ENCODE measurements around the gene EDEM3. TPM values are rescaled to one million over a fixed set of nuclear protein-coding genes. Genes with fewer than 3 reads are reported as not detected.
A peak's percentile ranks its signal among the peaks of the same experiment; 100 is the strongest.

EDEM3 gene
- total RNA-seq, 1 donor from 2014 or later = 24.2 TPM

DNA sequence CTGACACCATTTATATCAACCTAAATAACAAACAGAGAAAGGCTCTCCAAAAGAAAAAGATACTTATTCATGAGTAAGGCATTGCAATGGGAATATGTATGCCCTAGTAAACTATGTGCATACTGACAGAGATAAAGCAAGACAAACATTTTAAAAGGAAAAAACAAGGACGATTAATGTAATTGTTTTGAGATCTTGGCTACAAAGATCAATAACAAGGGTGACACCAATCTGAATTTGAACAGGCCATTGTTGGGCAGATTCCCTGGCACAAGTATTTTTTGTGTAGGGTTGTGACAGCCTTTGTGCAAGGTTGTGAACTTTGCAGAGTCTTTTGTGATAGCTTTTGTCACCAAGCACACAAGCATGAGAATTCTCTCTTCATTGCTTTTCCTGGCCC, 85.3 kb downstream of the EDEM3 start:
- TF ChIP-seq, protein P1, sequence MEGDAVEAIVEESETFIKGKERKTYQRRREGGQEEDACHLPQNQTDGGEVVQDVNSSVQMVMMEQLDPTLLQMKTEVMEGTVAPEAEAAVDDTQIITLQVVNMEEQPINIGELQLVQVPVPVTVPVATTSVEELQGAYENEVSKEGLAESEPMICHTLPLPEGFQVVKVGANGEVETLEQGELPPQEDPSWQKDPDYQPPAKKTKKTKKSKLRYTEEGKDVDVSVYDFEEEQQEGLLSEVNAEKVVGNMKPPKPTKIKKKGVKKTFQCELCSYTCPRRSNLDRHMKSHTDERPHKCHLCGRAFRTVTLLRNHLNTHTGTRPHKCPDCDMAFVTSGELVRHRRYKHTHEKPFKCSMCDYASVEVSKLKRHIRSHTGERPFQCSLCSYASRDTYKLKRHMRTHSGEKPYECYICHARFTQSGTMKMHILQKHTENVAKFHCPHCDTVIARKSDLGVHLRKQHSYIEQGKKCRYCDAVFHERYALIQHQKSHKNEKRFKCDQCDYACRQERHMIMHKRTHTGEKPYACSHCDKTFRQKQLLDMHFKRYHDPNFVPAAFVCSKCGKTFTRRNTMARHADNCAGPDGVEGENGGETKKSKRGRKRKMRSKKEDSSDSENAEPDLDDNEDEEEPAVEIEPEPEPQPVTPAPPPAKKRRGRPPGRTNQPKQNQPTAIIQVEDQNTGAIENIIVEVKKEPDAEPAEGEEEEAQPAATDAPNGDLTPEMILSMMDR (IDR thresholded peaks at IDR 0.05; ENCODE audit: unreplicated experiment) = no peak
- Mint-ChIP-seq H3K36me3 (ENCODE audit: low read depth, unreplicated experiment) (no peaks in the 10 kb centered on the region), H3K27me3 (ENCODE audit: unreplicated experiment) (no peaks in the 10 kb centered on the region), H3K4me3 (ENCODE audit: unreplicated experiment) (no peak overlapping the region), H3K9me3 (ENCODE audit: unreplicated experiment) (no peaks in the 10 kb centered on the region), H3K27ac (ENCODE audit: unreplicated experiment) (no peak overlapping the region), H3K4me1 (ENCODE audit: unreplicated experiment) (peaks cover 4% of the 10 kb centered on the region)
- DNase-seq (ENCODE audit: low spot score) = no peak

DNA sequence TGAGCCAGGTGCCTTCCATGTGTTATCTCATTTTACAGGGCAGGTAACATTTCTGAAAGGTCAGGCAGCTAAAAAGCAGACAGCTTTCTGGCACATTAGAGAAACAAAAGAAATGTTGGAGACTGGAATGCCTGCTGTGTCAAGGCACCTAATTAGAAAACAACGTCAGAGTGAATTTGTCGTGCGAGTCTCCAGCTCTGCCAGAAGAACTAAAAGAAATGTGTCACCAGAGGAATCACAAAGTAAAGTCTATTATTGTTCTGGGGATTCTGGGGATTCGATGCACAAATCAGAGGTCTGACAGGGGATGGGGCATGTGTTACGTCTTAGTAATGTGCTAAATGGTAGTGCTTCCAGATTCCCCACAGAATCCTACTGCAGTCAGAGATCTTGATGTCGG, 89.3 kb downstream of the EDEM3 start:
- no peak overlapping the region for H3K4me3 Mint-ChIP-seq (ENCODE audit: unreplicated experiment)

DNA sequence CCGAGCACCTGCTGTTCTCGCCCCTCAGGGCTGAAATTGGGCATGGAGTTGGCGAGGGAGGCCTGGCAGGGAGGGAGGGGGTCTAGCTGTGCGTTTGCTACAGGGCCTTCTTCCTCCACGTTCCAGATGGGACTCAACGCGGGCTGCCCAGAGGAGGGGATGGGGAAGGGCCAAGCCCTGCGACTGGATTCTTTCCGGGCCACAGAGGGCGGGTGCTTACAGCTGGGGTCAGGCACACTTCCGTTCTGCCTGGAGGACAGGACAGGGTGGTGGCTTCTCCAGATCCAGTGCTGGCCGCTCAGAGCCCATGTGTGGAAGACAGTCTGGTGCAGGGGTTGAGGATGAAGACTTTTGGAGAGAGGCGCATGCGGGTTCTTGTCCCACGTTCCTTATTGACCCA, 90.0 kb downstream of the EDEM3 start:
- TF ChIP-seq, protein P1 (IDR thresholded peaks at IDR 0.05; ENCODE audit: unreplicated experiment) = no peak
- DNase-seq (ENCODE audit: low spot score) = no peak
- Mint-ChIP-seq H3K4me1 (ENCODE audit: unreplicated experiment) (peaks cover 3% of the 10 kb centered on the region), H3K9me3 (ENCODE audit: unreplicated experiment) (no peaks in the 10 kb centered on the region), H3K27ac (ENCODE audit: unreplicated experiment) (no peak overlapping the region), H3K27me3 (ENCODE audit: unreplicated experiment) (peaks cover 2% of the 10 kb centered on the region), H3K36me3 (ENCODE audit: low read depth, unreplicated experiment) (no peaks in the 10 kb centered on the region), H3K4me3 (ENCODE audit: unreplicated experiment) (no peak overlapping the region)

More for the DNA sequence above, 89.3 kb downstream of the EDEM3 start:
- peaks cover 3% of the 10 kb centered on the region for H3K4me1 Mint-ChIP-seq (ENCODE audit: unreplicated experiment)
- H3K36me3 Mint-ChIP-seq (ENCODE audit: low read depth, unreplicated experiment) = no peaks in the 10 kb centered on the region
- H3K27me3 Mint-ChIP-seq (ENCODE audit: unreplicated experiment) = no peaks in the 10 kb centered on the region
- H3K27ac Mint-ChIP-seq (ENCODE audit: unreplicated experiment) = no peak overlapping the region
- no peak for DNase-seq (ENCODE audit: low spot score)
- TF ChIP-seq, protein P1 (IDR thresholded peaks at IDR 0.05; ENCODE audit: unreplicated experiment) = no peak
- no peaks in the 10 kb centered on the region for H3K9me3 Mint-ChIP-seq (ENCODE audit: unreplicated experiment)

DNA sequence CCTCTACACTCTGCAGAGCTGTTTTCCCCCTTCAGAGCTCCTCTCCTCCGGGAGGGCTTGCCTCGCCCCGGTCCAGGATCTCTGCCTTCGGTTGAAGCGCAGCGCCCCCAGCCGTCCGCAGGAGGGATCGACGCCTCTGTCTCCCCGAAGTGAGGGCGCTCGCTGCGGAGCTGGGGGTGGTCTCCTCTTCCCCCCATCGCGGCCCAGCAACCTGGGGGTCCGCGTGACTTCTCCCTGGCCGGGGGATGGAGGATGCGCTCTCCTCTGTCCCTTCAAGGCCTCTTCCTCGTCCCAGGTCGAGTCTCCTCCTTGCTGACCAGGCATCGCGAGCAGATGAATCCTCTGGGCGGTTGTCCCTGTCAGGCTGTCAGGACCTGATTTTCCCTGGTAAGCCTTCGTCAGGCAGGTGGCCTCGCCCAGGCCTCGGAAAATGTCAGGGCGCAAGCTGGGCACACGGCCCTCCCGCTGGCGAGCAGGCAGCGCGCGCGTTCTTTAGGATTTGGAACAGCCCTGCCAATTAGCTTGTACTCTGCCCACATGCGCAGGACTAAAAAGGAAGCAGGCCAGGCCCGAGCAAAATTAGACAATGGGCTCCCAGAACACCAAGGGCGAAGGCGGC, 90.5 kb downstream of the EDEM3 start:
- TF ChIP-seq, protein P1 (IDR thresholded peaks at IDR 0.05; ENCODE audit: unreplicated experiment) = peak; percentile 86
- Mint-ChIP-seq H3K27me3 (ENCODE audit: unreplicated experiment) (peaks cover 2% of the 10 kb centered on the region), H3K4me1 (ENCODE audit: unreplicated experiment) (peaks cover 3% of the 10 kb centered on the region), H3K9me3 (ENCODE audit: unreplicated experiment) (no peaks in the 10 kb centered on the region), H3K27ac (ENCODE audit: unreplicated experiment) (no peak overlapping the region), H3K36me3 (ENCODE audit: low read depth, unreplicated experiment) (no peaks in the 10 kb centered on the region), H3K4me3 (ENCODE audit: unreplicated experiment) (no peak overlapping the region)
- DNase-seq (ENCODE audit: low spot score) = peak; percentile 81

DNA sequence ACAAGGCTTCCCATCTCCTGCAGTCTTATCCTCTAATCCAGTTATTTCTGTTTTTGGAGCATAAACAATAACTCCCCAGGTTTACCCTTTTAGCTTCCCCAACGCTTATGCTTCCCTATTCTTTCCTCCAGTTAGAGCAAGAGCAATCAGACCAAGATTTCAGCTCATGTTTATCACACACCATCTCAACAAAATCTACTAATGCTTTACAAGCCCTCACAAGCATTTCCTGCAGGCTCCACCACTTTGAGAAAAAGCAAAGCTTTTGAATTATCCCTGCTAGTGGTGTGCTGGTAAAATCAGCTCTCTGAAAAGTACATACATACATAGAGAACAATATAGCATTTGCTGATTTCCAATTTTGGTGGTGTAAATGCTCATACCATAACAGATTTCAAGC, 92.9 kb downstream of the EDEM3 start:
- Mint-ChIP-seq H3K36me3 (ENCODE audit: low read depth, unreplicated experiment) (no peaks in the 10 kb centered on the region), H3K4me1 (ENCODE audit: unreplicated experiment) (peaks cover 3% of the 10 kb centered on the region), H3K9me3 (ENCODE audit: unreplicated experiment) (no peaks in the 10 kb centered on the region), H3K4me3 (ENCODE audit: unreplicated experiment) (no peak overlapping the region), H3K27ac (ENCODE audit: unreplicated experiment) (no peak overlapping the region), H3K27me3 (ENCODE audit: unreplicated experiment) (peaks cover 2% of the 10 kb centered on the region)
- no peak for DNase-seq (ENCODE audit: low spot score)
- TF ChIP-seq, protein P1 (IDR thresholded peaks at IDR 0.05; ENCODE audit: unreplicated experiment) = no peak

Data from endothelial cell (in vitro differentiated cells).